Osteoblast (primary cell): ENCODE measurements around the gene CTSF. TPM values are rescaled to one million over a fixed set of nuclear protein-coding genes. Genes with fewer than 3 reads are reported as not detected.
"Not testable (repeated sequence)": the region's sequence is repeated elsewhere in the genome, so short reads cannot be mapped to it uniquely, and the experiment has no call there.

ENCODE experiments used
- DNase-seq: peaks from one replicate; pipeline ENCODE4 v3.0.0; 2011; ENCODE audit warnings: low spot score, mixed read lengths; ENCODE audit not compliant: insufficient read length; ENCODE audit errors: missing footprints
- H2AFZ ChIP-seq: 2 replicates; pipeline ENCODE4 v1.6.0; 2011; ENCODE audit warnings: mild to moderate bottlenecking, low read length
- H3K27ac ChIP-seq: 2 replicates; pipeline ENCODE4 v1.5.1; 2011; ENCODE audit warnings: mild to moderate bottlenecking, low read depth, low read length, moderate library complexity
- H3K27me3 ChIP-seq: 2 replicates; pipeline ENCODE4 v1.6.0; 2012; ENCODE audit warnings: mild to moderate bottlenecking, control low read depth, inconsistent platforms, low read length, moderate library complexity; ENCODE audit not compliant: insufficient read depth
- H3K36me3 ChIP-seq: 2 replicates; pipeline ENCODE4 v1.5.1; 2011; ENCODE audit warnings: mild to moderate bottlenecking, low read length, control low read depth, moderate library complexity; ENCODE audit not compliant: insufficient read depth
- H3K4me1 ChIP-seq: 2 replicates; pipeline ENCODE4 v1.5.1; 2011; ENCODE audit warnings: mild to moderate bottlenecking, low read length, control low read depth, moderate library complexity; ENCODE audit not compliant: insufficient read depth
- H3K4me2 ChIP-seq: 2 replicates; pipeline ENCODE4 v1.6.0; 2011; ENCODE audit warnings: mild to moderate bottlenecking, low read length; ENCODE audit not compliant: insufficient read depth
- H3K4me3 ChIP-seq: fragments of 200-600 bp; sonication (generic); 3 replicates; pipeline ENCODE4 v1.5.1; 2012; ENCODE audit warnings: mild to moderate bottlenecking, low read length, inconsistent platforms; ENCODE audit not compliant: insufficient read depth
- H3K79me2 ChIP-seq: 2 replicates; pipeline ENCODE4 v1.6.0; 2012; ENCODE audit warnings: mild to moderate bottlenecking, low read length, control low read depth, inconsistent platforms; ENCODE audit not compliant: insufficient read depth
- H3K9me3 ChIP-seq: 2 replicates; pipeline ENCODE4 v1.5.1; 2011; ENCODE audit warnings: low read depth, low read length, control low read depth
- H4K20me1 ChIP-seq: 2 replicates; pipeline ENCODE4 v1.6.0; 2012; ENCODE audit warnings: mild to moderate bottlenecking, low read length, control low read depth; ENCODE audit not compliant: insufficient read depth
- CTCF ChIP-seq: IDR thresholded peaks from 2 replicates; pipeline ENCODE4 v1.5.1; 2011; ENCODE audit warnings: mild to moderate bottlenecking, low read depth, low read length, moderate library complexity; ENCODE audit errors: extremely low read depth
- total RNA-seq: library from RNA; depleted of rRNA; stranded (reverse); fragments of >200 nt; gene quantifications from 2 replicates; pipeline ENCODE4 v1.2.3, GENCODE V29; 2012

Gene CTSF
- total RNA-seq, 1 donor = 45.6 TPM

GRCh38 chr11:66543263-66544107 is 24.9 kb downstream of the CTSF start:
- H3K9me3 ChIP-seq = no peaks in the 10 kb centered on the region
- peak; percentile 88 for DNase-seq
- H2AFZ ChIP-seq = peak overlapping the region; percentile 47
- peaks cover 16% of the 10 kb centered on the region for H3K36me3 ChIP-seq
- peaks cover 5% of the 10 kb centered on the region for H4K20me1 ChIP-seq
- peaks cover 4% of the 10 kb centered on the region for H3K79me2 ChIP-seq
- H3K4me2 ChIP-seq = peak overlapping the region; percentile 60
- peaks cover 20% of the 10 kb centered on the region for H3K4me1 ChIP-seq
- TF ChIP-seq CTCF = peak; percentile 44
- H3K27ac ChIP-seq = peak overlapping the region; percentile 15
- peak overlapping the region; percentile 7 for H3K4me3 ChIP-seq
- peaks cover 13% of the 10 kb centered on the region for H3K27me3 ChIP-seq

GRCh38 chr11:66542362-66542761 is 26.0 kb downstream of the CTSF start:
- peaks cover 16% of the 10 kb centered on the region for H3K36me3 ChIP-seq
- peaks cover 4% of the 10 kb centered on the region for H3K79me2 ChIP-seq
- no peak overlapping the region for H3K4me2 ChIP-seq
- no peak for TF ChIP-seq CTCF
- no peak overlapping the region for H3K4me3 ChIP-seq
- peak; percentile 86 for DNase-seq
- no peaks in the 10 kb centered on the region for H3K9me3 ChIP-seq
- H3K4me1 ChIP-seq = peaks cover 20% of the 10 kb centered on the region
- H2AFZ ChIP-seq = no peak overlapping the region
- H3K27ac ChIP-seq = no peak overlapping the region
- peaks cover 5% of the 10 kb centered on the region for H3K27me3 ChIP-seq
- peaks cover 5% of the 10 kb centered on the region for H4K20me1 ChIP-seq

- Histone ChIP-seq H4K20me1 (peaks cover 5% of the 10 kb centered on the region), H3K79me2 (peaks cover 4% of the 10 kb centered on the region), H3K36me3 (peaks cover 16% of the 10 kb centered on the region), H3K9me3 (no peaks in the 10 kb centered on the region), H3K4me2 (no peak overlapping the region), H3K4me1 (peaks cover 20% of the 10 kb centered on the region), H3K27ac (no peak overlapping the region), H2AFZ (no peak overlapping the region), H3K4me3 (no peak overlapping the region), H3K27me3 (peaks cover 5% of the 10 kb centered on the region)
- TF ChIP-seq CTCF = no peak
- DNase-seq = peak; percentile 68
These were observed 26.5 kb downstream of the CTSF start for GRCh38 chr11:66541892-66542291.

- not testable (repeated sequence) for H3K27ac ChIP-seq, DNase-seq, H2AFZ ChIP-seq, H3K4me3 ChIP-seq, H3K79me2 ChIP-seq, H4K20me1 ChIP-seq, H3K27me3 ChIP-seq, H3K4me2 ChIP-seq, H3K9me3 ChIP-seq
- Histone ChIP-seq H3K4me1 (peaks cover 17% of the 10 kb centered on the region), H3K36me3 (peaks cover 20% of the 10 kb centered on the region)
These were observed 27.8 kb downstream of the CTSF start for GRCh38 chr11:66540598-66540997.
